Left ventricle myocardium inferior (tissue), 1 donor: ENCODE results near the gene NEAT1. TPM values are rescaled to one million over a fixed set of nuclear protein-coding genes. Genes with fewer than 3 reads are reported as not detected.
A peak's percentile ranks its signal among the peaks of the same experiment; 100 is the strongest.

ENCODE experiments used
- DNase-seq: peaks from one replicate; pipeline ENCODE4 v3.0.0-alpha.2; 2020
- H3K27ac ChIP-seq: fragments of 200-600 bp; replicated peaks from 2 replicates; pipeline ENCODE4 v1.8.0; 2021
- H3K27me3 ChIP-seq: fragments of 200-600 bp; 2 replicates; pipeline ENCODE4 v1.8.0; 2021; ENCODE audit warnings: low read depth
- H3K36me3 ChIP-seq: fragments of 200-600 bp; 2 replicates; pipeline ENCODE4 v1.8.0; 2021
- H3K4me1 ChIP-seq: fragments of 200-600 bp; 2 replicates; pipeline ENCODE4 v1.8.0; 2021
- H3K4me3 ChIP-seq: fragments of 200-600 bp; 2 replicates; pipeline ENCODE4 v1.8.0; 2021; ENCODE audit warnings: mild to moderate bottlenecking, moderate library complexity
- H3K9me3 ChIP-seq: fragments of 200-600 bp; replicated peaks from 2 replicates; pipeline ENCODE4 v1.8.0; 2021
- CTCF ChIP-seq: fragments of 200-600 bp; IDR thresholded peaks from 2 replicates; pipeline ENCODE4 v1.8.0; 2021; ENCODE audit warnings: antibody characterized with exemption, mild to moderate bottlenecking, borderline replicate concordance
- intact Hi-C: fragments of 100-400 bp; cut with micrococcal nuclease; formaldehyde crosslinking; loops from one replicate; pipeline ENCODE4 v1.11.0; 2022
- total RNA-seq: library from RNA; stranded (reverse); fragmentation: NEBNext Ultra II Directional; extraction: Animal tissue kit (Norgen Biotek cat#: 25700); gene quantifications from one replicate; pipeline ENCODE4 v1.2.1, GENCODE V29; 2021
- donor health status: DM: no; HTN: yes; CAD: no; lungs with severe emphysema.

Gene NEAT1
- total RNA-seq, 1 donor from 2014 or later = 405 TPM

- peak overlapping the region; percentile 99 for H3K27ac ChIP-seq
- no peaks in the 10 kb centered on the region for H3K9me3 ChIP-seq
- no peak for TF ChIP-seq CTCF
- H3K4me3 ChIP-seq = peak overlapping the region; percentile 79
- H3K4me1 ChIP-seq = peaks cover 80% of the 10 kb centered on the region
- H3K27me3 ChIP-seq = no peaks in the 10 kb centered on the region
- H3K36me3 ChIP-seq = no peaks in the 10 kb centered on the region
- intact Hi-C loops = no loop called here
- DNase-seq = no peak
These were observed 54.1 kb downstream of the NEAT1 start for GRCh38 chr11:65476632-65477148.

GRCh38 chr11:65477149-65477965 lies 54.8 kb downstream of the NEAT1 start:
- TF ChIP-seq CTCF = no peak
- H3K36me3 ChIP-seq = no peaks in the 10 kb centered on the region
- peaks cover 79% of the 10 kb centered on the region for H3K4me1 ChIP-seq
- H3K4me3 ChIP-seq = peak overlapping the region; percentile 79
- peak; percentile 97 for DNase-seq
- no peaks in the 10 kb centered on the region for H3K27me3 ChIP-seq
- intact Hi-C loops = no loop called here
- no peaks in the 10 kb centered on the region for H3K9me3 ChIP-seq
- H3K27ac ChIP-seq = peak overlapping the region; percentile 99

- peak overlapping the region; percentile 79 for H3K4me3 ChIP-seq
- peak overlapping the region; percentile 99 for H3K27ac ChIP-seq
- no peaks in the 10 kb centered on the region for H3K27me3 ChIP-seq
- intact Hi-C loops = no loop called here
- no peak for TF ChIP-seq CTCF
- H3K4me1 ChIP-seq = peaks cover 66% of the 10 kb centered on the region
- DNase-seq = peak; percentile 70
- no peaks in the 10 kb centered on the region for H3K9me3 ChIP-seq
- H3K36me3 ChIP-seq = no peaks in the 10 kb centered on the region
These were observed 56.0 kb downstream of the NEAT1 start for GRCh38 chr11:65478388-65479183.

GRCh38 chr11:65479184-65480145 lies 56.9 kb downstream of the NEAT1 start:
- Histone ChIP-seq H3K9me3 (no peaks in the 10 kb centered on the region), H3K27me3 (no peaks in the 10 kb centered on the region), H3K27ac (peak overlapping the region; percentile 99), H3K4me1 (peaks cover 57% of the 10 kb centered on the region), H3K36me3 (no peaks in the 10 kb centered on the region), H3K4me3 (peak overlapping the region; percentile 79)
- DNase-seq = peak; percentile 48
- intact Hi-C loops = no loop called here
- TF ChIP-seq CTCF = peak; percentile 57

GRCh38 chr11:65482306-65482850 lies 59.8 kb downstream of the NEAT1 start:
- Histone ChIP-seq H3K9me3 (no peaks in the 10 kb centered on the region), H3K27ac (no peak overlapping the region), H3K4me1 (peaks cover 70% of the 10 kb centered on the region), H3K36me3 (no peaks in the 10 kb centered on the region), H3K27me3 (no peaks in the 10 kb centered on the region), H3K4me3 (no peak overlapping the region)
- DNase-seq = no peak
- no peak for TF ChIP-seq CTCF
- intact Hi-C loops = no loop called here
